Adipose tissue (tissue), 3 donors: Measurements from ENCODE around the gene HPF1. TPM values are rescaled to one million over a fixed set of nuclear protein-coding genes. Genes with fewer than 3 reads are reported as not detected.
"Not testable (repeated sequence)": the region's sequence is repeated elsewhere in the genome, so short reads cannot be mapped to it uniquely, and the experiment has no call there.

Source experiments
- H3K27ac ChIP-seq: one replicate; pipeline ENCODE4 v1.5.1; 2013; ENCODE audit warnings: low read depth, low read length
- WGBS, 3 donors: extraction: QIAGEN DNeasy Blood & Tissue Kit; methylation state at CpG; one replicate each; pipeline ENCODE4 v1.1.7; 2013; 5-methylcytosine and 5-hydroxymethylcytosine counted together
- polyA plus RNA-seq, 3 donors: library from polyadenylated mRNA; stranded (reverse); fragments of 200-250 nt; gene quantifications; one replicate each; pipeline ENCODE4 v1.2.3, GENCODE V29; 2013
- donor health status: healthy with polysubstance abuse.
- donor health status: Bipolar disorder and iron deficiency.
- donor health status: healthy.

Gene HPF1
- polyA plus RNA-seq = 10 to 100 TPM; 10.4 to 24.6 (median 16.3) TPM

DNA sequence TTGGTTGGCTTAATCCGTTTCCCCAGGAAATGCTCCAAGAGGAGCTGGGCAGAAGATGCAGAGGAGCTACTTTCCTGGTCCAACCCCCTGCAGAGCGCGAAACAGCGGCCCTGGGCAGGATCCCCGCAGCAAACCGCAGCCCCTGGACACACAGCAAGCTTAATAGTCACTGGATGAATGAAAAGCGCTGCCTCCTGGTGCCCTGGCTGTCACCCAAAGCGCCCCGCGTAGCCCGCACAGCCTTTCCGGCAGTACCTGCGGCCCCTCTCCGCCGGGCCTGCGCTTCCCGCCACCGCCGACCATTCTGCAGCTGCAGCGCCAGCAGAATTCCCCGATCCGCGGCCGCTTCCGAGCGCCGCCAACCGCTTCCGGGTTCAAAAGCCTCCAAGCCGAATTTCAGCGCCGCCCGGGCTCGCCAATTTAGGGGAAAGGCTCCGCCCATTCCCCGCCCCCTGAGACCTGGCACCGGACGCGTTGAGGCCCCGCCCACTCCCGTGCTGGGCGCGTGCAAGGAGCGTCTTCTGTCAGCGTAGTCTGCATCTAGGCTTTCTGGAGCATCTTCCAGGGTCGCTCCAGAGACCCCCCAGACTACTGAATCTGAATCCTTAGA is at the start of gene HPF1:
HPF1 (minus strand) TSS at position 370 of the 610 bp plus-strand sequence; CDS start at position 303, 67 bp downstream.
- 0 to 1% (median 1%) methylated on average over 46 of the region's 46 CpGs for WGBS, 3 donors

DNA sequence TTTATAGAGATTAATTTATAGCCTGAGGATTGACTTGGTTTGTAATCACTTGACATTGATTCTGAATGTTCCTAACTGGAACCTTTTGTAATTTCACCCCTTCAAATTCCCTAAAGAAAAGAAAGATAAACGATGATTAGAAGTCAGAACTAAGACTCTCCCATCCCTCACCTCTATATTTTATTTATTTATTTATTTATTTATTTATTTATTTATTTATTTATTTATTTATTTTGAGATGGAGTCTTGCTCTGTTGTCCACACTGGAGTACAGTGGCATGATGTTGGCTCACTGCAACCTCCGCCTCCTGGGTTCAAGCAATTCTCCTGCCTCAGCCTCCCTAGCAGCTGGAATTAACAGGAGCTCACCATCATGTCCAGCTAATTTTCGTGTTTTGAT is 49.0 kb upstream of the HPF1 start:
- 72 to 91% (median 89%) methylated on average over 3 of the region's 3 CpGs for WGBS, 3 donors
- H3K27ac ChIP-seq = not testable (repeated sequence)

More for the DNA sequence above, at the start of gene HPF1:
- H3K27ac ChIP-seq = no peak within 1 kb of the TSS

DNA sequence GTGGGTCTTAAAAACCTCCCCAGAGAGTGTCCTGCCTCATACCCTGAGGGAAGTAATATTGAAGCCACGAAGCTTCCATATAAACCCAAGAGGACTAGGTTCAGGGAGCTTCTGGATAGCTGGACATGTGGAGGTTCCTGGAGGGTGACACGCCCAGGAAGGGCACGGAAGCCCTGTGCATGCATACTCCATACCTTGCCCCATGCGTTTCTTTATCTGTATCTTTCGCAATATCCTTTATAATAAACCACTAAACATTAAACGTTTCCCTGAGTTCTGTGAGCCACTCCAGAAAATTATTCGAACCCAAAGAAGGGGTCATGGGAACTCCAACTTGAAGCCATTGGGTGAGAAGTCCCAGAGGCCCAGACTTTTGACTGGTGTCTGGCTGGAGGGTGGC is 45.7 kb upstream of the HPF1 start:
- 56 to 70% (median 68%) methylated on average over 7 of the region's 7 CpGs for WGBS, 3 donors
- no peak overlapping the region for H3K27ac ChIP-seq

DNA sequence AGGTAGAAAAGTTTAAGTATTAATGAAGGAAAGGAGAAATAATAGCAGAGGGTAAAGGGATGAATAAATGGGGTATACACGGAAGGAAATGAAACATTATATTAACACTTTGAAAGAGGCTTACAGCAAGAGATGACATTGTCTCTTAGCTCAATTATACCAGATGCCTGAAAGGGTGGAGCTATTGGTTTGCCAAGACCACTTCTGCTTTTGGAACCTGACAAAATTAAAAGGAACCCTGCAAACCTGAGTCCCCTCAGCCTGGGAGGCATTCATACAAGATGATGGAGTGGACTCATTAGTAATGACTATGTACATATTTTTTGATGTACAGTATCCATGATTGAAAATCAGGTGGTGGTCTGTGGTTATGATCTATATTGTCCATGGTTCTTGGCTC is 45.1 kb upstream of the HPF1 start:
- no peak overlapping the region for H3K27ac ChIP-seq
- 35 to 67% (median 51%) methylated on average over 1 of the region's 1 CpG for WGBS, 3 donors

DNA sequence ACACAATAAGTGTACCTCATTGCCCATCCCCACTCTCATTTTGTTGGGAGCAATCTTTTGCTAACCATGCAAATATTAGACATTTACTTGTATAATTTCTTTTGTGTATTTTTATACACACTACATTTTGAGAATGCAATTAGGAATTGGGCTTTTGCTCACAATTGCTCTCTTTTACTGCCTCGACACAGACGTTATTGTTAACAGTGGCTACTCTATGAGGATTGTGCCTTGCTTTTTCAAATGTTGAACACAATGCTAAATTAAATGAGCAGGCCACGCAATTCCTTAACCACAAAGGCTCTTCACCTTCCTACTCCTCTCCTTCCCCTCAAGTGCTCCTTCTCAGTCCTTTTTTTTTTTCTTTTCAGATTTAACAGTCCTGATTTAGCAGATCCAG is 42.8 kb upstream of the HPF1 start:
- H3K27ac ChIP-seq = no peak overlapping the region
- 88 to 92% (median 90%) methylated on average over 3 of the region's 3 CpGs for WGBS, 3 donors

DNA sequence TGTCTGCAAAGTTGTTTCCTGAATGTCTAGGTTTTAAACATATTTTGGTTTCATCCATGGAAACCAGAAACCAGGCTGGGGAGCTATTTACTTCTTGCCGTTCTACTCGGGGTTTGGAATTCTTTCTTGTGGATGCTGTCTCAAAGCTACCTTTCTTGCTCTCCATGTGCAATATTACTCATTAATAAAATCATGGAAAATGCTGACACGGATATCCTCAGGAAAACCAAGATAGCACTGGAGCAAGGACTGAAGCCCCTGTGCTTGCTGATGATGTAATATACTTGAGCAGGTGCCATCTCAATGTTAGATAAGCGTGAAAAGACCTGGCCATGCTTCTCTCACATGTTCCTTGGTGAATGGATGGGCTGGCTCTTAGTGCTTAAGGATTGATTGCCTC is 41.5 kb upstream of the HPF1 start:
- H3K27ac ChIP-seq = no peak overlapping the region
- WGBS, 3 donors = 72 to 74% (median 73%) methylated on average over 4 of the region's 4 CpGs

DNA sequence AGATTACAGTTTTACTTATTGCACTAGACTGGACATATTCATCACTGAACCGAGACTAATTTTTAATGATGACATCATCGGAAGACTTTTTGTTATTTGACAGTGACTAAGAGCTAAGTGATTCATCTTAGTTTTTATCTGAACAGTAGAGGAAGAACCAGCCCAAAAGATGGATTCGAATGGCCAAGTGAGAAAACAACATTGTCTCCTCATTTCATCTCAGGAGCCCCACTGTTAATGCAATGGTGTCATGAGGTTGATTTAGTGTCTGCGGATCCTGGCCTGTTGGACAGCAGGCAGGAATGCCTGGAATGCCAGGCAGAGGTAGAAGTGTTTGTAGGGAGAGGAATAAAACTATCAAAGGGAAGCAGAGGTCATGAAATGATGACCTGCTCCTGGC is 37.8 kb upstream of the HPF1 start:
- H3K27ac ChIP-seq = no peak overlapping the region
- WGBS, 3 donors = 39 to 50% (median 42%) methylated on average over 4 of the region's 4 CpGs

DNA sequence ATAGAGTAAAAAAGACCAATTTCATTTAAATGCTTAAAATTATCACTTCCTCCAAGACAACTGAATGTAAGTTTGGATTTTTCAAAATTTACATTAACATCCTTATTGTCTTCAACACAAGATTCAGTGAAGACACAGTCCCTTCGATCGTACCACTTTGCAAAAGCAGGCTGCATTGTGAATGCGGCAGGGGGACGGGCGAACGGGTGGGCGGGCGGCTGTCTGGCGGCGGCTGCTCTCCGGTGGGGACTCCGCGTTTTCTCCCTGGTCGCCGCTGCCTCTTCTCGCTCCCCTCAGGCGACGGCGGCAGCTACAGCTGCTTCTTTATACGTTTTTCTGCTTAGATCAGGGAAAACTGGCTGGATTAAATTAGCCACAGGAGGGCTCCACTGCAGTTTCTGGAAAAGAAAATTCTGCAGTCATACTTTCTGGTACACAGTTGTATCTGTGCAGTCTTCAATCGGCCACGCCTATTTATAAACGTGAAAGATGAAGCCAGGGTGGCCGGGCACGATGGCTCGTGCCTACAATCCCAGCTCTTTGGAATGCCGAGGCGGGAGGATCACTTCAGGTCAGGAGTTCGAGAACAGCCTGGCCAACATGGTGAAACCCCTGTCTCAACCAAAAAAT is 33.9 kb upstream of the HPF1 start:
- no peak overlapping the region for H3K27ac ChIP-seq
- 5 to 8% (median 7%) methylated on average over 29 of the region's 29 CpGs for WGBS, 3 donors

DNA sequence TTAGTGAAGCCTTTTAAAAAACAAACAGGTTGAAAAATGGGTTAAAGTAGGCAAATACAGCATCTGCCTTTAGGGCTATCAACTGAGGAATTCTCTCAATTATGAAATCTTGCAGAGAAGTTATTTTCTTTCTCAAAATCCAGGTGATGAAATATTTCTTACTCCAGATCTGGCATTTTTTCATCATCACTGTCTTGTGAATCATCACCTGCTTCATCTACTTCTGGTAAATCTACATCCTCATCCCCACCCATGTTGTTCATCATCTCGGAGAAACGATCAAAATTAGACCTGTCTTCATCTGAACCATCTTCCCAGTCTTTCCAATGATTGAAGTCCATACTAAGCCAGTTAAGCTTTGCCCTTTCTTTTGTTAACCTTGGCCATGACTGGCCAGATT is 33.3 kb upstream of the HPF1 start:
- no peak overlapping the region for H3K27ac ChIP-seq
- 31 to 54% (median 47%) methylated on average over 2 of the region's 2 CpGs for WGBS, 3 donors

DNA sequence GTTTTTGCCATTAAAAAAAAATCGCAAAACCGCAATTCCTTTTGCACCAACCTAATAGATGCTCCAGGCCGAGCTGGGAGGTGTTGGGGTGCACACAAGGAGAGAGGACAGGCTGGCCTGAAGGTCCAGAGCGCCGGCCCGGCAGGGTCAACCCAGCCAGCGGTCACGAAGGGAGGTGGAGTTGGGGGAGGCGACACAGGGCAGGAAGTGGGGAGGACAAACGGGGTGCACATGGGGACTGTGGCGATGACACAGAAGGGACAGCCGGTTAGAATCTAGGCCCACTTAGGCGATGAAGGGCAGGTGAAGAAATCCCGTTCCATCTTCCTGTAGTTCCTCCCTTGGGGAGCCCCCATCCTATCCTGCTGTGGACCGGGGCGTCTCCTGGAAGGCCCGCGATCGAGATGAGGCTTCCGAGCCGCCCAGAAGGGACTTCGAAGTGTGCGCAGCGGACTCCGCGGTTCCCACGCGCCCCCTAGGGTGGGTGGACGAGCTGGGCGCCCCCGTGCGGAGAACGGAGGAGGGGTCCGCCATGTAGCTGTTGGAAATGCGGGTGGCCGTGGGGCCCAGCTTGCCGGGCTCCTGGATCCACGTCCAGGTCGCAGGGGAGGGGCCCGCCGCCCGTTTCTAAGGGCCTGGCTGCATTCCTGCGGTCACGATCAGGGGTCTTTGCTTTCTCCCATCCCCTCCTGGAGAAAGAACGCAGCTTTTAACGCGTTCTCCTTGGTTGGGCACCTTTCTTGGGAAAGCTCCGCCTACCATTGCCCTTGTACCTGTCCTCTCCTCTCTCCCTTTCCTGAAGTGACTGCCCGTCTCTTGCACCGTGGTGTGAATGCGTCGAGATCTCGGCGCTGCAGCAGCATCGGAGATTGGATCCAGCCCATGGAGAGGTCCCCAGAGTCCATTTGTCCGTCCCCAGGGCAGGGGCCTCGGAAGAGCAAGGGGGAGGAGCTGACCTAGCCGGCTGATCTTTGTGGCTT is 17.0 kb upstream of the HPF1 start:
- WGBS, 3 donors = 21 to 26% (median 22%) methylated on average over 57 to 58 of the region's 58 CpGs
- no peak overlapping the region for H3K27ac ChIP-seq

DNA sequence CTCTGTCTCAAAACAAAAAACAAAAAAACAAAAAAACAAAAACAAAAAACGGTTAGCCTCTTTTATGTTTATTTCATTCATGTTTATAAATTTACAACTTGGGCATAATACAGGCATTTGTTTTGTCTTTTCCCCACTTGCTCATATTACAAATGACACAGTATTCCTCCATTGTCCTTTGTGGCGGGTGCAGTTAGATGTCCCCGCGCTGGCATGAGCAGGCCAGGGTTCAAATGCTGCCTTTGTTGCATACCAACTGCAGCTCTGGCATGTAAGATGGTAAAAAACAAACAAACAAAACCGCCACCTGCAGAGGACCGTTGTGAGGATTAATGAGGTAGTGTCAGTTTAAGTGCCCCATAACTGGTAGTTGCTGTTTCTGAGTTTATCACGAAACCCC is 16.1 kb upstream of the HPF1 start:
- H3K27ac ChIP-seq = no peak overlapping the region
- WGBS, 3 donors = 77 to 89% (median 78%) methylated on average over 7 of the region's 7 CpGs

DNA sequence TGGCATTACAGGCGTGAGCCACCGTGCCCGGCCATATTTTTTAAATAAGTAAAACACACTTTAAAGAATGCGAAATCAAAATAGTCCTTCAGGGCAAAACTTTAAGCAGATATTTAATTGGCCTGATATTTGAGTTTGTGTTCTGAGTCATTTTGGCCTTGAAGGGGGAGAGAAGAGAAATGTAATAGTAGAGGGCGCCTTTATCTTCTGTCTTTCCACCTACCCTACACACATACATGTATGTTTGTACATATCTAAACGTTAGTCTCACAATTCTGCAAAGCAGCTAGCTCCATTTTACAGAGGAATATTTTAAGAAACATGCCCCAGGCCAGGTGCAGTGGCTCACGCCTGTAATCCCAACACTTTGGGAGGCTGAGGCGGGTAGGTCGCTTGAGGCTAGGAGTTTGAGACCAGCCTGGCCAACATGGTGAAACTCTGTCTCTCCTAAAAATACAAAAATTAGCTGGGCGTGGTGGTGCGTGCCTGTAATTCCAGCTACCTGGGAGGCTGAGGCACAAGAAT is 13.9 kb upstream of the HPF1 start:
- H3K27ac ChIP-seq = not testable (repeated sequence)
- WGBS, 3 donors = 88 to 93% (median 92%) methylated on average over 11 of the region's 11 CpGs

DNA sequence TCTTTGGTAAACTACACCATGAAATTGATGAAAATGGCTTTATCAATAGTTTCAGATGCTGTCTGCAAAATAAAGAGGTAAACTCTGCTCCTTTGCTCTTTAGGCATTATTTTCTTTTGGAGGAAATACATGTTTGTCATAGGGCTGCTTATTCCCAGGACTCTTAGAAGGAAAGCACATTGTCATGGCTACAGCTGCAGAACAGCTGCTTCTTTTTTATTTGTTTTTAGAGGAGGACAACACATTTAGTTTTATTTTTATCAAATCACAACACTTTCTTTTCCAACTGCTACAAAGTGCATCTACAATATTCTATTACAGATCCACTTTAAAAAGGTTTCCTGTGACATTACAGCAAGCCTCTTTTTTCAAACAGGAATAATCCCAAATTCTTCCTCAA is 12.7 kb upstream of the HPF1 start:
- H3K27ac ChIP-seq = no peak overlapping the region

DNA sequence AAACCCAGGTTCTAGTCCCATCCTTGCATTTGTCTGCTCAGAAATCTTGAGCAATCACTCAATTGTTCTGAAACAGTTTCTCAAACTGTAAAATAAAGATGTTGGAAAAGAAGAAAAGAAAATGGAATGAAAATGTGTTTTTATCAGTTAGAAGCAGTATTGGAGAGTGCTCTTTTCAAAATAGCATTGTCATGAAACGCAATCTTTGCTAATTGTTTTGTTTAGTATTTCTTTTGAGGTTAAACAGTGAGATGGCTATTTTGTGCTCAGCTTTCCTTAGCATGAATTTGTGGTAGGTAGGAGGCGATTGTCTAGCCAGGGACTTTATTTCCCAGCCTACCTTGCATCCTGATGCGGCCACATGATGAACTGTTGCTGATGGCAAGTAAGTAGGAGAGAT is 10.6 kb upstream of the HPF1 start:
- WGBS, 3 donors = 90 to 96% (median 91%) methylated on average over 3 of the region's 3 CpGs
- H3K27ac ChIP-seq = no peak overlapping the region

DNA sequence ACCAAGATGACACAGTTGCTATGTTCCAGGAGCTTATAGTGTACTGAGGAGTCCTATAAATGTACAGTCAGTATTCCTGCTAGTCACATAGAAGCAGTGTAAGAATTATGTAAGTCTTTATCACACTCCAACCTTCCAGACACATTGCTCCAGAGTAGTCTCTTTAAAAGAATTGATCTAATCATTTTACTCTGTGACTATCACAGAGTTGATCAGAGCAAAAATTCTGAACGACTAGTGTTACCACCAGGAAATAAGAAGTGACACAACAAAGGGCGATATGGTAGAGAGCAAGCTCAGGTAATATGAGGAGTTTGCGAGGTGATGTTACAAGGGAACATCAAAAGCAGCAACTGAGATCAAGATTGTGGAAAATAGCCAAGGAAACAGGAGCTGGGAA is 9.0 kb upstream of the HPF1 start:
- WGBS, 3 donors = 76 to 86% (median 85%) methylated on average over 3 of the region's 3 CpGs
- no peak overlapping the region for H3K27ac ChIP-seq

DNA sequence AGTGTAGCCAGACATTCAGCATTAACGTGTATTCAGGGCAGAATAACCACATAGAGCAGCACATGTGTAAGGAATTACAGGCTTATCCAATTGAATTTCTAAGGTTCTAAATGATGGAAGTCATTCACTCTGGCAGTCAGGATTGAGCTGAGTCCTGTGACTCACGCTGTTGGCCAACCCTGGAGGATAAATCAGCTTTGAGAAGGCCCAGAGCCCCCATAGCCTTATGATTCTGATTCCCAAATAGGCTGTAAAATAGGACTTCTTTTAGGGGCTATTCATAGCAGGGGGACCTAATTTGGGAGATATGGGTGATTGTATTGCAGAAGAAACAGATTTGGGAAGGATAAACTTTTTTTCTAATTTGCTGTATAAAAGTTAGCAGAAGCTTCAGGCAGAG is 8.1 kb upstream of the HPF1 start:
- H3K27ac ChIP-seq = no peak overlapping the region
- WGBS, 3 donors = 79 to 91% (median 86%) methylated on average over 2 of the region's 2 CpGs

DNA sequence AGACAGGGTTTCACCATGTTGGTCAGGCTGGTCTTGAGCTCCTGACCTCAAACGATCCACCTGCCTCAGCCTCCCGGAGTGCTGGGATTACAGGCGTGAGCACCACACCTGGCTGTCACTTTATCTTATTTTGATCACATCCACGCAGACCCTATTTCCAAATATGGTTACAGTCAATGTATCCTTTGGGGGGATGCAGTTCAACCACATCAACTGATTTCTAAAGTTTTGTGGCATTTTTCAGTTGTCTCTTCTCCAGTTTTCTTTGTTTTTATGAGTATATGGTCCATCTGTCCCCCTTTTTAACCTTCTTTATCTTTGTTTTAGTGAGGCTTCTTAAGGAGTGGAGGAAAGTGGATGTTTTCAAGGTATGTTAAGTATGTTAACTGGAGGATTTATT is 4.1 kb upstream of the HPF1 start:
- WGBS, 3 donors = 57 to 68% (median 64%) methylated on average over 4 of the region's 4 CpGs
- H3K27ac ChIP-seq = no peak overlapping the region

DNA sequence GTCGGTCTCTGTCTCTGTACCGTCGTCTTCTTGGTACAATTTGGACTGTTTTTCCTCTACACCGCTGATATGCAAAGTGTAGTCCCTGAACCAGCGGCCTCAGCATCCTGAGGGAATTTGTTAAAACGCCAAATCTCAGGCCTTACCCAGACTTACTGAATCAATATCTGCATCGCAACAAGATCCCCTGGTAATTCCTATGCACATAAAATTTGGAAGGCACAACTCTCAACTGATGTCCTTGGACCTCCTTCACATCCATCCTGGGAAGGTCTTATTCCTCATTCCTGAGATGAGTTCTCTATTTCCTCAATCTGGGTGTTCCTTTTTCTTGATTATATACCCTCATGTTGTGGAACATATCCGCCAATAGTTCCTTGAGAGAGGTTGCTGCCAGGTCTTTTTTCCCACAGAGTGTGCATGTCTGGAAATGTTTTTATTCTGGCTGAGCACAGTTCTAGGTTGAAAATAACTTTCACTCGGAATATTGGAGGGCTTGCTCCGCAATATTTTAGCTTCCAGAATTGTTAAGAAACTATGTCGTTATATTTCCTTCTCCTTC is 738 bp upstream of the HPF1 start:
- no peak overlapping the region for H3K27ac ChIP-seq
- WGBS, 3 donors = 47 to 58% (median 52%) methylated on average over 11 of the region's 11 CpGs
